ENCODE measurements around the gene TLE2.
A peak's percentile ranks its signal among the peaks of the same experiment; 100 is the strongest.
"Not testable (repeated sequence)": the region's sequence is repeated elsewhere in the genome, so short reads cannot be mapped to it uniquely, and the experiment has no call there.

The TLE2 gene

GRCh38 chr19:3055741-3056416 is 26.8 kb upstream of the TLE2 start:
- no peak for DNase-seq (ENCODE audit: low read depth)

- DNase-seq (ENCODE audit: low read depth): peak; percentile 60
These were observed 26.1 kb upstream of the TLE2 start for GRCh38 chr19:3054972-3055740.

GRCh38 chr19:3054265-3054971 is 25.3 kb upstream of the TLE2 start:
- no peak for DNase-seq (ENCODE audit: low read depth)

- DNase-seq (ENCODE audit: low read depth): no peak
These were observed 24.7 kb upstream of the TLE2 start for GRCh38 chr19:3053780-3054179.

GRCh38 chr19:3053218-3053621 is 24.1 kb upstream of the TLE2 start:
- DNase-seq (ENCODE audit: low read depth): no peak

- not testable (repeated sequence) for DNase-seq (ENCODE audit: low read depth)
These were observed 20.9 kb upstream of the TLE2 start for GRCh38 chr19:3050016-3050415.

- no peak for DNase-seq (ENCODE audit: low read depth)
These were observed 20.0 kb upstream of the TLE2 start for GRCh38 chr19:3049089-3049488.

GRCh38 chr19:3048190-3048533 is 19.1 kb upstream of the TLE2 start:
- DNase-seq (ENCODE audit: low read depth): no peak

GRCh38 chr19:3047496-3048189 is 18.6 kb upstream of the TLE2 start:
- peak; percentile 87 for DNase-seq (ENCODE audit: low read depth)

GRCh38 chr19:3046698-3047495 is 17.8 kb upstream of the TLE2 start:
- no peak for DNase-seq (ENCODE audit: low read depth)

- DNase-seq (ENCODE audit: low read depth): no peak
These were observed 17.0 kb upstream of the TLE2 start for GRCh38 chr19:3045885-3046697.

- no peak for DNase-seq (ENCODE audit: low read depth)
These were observed 16.1 kb upstream of the TLE2 start for GRCh38 chr19:3045191-3045590.

- peak; percentile 19 for DNase-seq (ENCODE audit: low read depth)
These were observed 13.7 kb upstream of the TLE2 start for GRCh38 chr19:3042621-3043267.

GRCh38 chr19:3041761-3042620 is 12.9 kb upstream of the TLE2 start:
- no peak for DNase-seq (ENCODE audit: low read depth)

GRCh38 chr19:3041327-3041726 is 12.2 kb upstream of the TLE2 start:
- no peak for DNase-seq (ENCODE audit: low read depth)

GRCh38 chr19:3039641-3040077 is 10.6 kb upstream of the TLE2 start:
- no peak for DNase-seq (ENCODE audit: low read depth)

GRCh38 chr19:3039125-3039524 is 10.0 kb upstream of the TLE2 start:
- no peak for DNase-seq (ENCODE audit: low read depth)

GRCh38 chr19:3038214-3038613 is 9.1 kb upstream of the TLE2 start:
- DNase-seq (ENCODE audit: low read depth): no peak

- not testable (repeated sequence) for DNase-seq (ENCODE audit: low read depth)
These were observed 8.0 kb upstream of the TLE2 start for GRCh38 chr19:3036977-3037544.
